ENCODE results near the gene PTPN20.

DNA sequence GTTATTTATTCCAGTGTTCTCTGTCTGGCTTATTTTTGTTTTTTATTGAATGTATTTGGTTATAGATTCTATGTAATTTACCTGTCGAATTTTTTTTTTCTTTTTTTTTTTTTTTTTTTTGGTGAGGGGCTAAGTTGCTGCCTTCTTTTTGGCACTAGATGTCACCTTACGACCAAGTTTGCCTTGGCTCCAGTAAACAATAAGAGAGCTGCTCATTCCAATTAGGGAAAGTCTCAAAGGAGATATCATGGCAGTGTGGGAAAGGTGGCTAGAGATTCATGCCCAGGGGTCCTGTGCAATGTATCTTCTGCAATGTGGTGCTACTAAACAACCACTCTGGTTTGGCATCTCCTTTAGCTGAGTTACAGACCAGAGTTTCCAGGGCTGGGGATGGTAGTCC, 84.0 kb downstream of the PTPN20 start:
- TF ChIP-seq, protein P1, sequence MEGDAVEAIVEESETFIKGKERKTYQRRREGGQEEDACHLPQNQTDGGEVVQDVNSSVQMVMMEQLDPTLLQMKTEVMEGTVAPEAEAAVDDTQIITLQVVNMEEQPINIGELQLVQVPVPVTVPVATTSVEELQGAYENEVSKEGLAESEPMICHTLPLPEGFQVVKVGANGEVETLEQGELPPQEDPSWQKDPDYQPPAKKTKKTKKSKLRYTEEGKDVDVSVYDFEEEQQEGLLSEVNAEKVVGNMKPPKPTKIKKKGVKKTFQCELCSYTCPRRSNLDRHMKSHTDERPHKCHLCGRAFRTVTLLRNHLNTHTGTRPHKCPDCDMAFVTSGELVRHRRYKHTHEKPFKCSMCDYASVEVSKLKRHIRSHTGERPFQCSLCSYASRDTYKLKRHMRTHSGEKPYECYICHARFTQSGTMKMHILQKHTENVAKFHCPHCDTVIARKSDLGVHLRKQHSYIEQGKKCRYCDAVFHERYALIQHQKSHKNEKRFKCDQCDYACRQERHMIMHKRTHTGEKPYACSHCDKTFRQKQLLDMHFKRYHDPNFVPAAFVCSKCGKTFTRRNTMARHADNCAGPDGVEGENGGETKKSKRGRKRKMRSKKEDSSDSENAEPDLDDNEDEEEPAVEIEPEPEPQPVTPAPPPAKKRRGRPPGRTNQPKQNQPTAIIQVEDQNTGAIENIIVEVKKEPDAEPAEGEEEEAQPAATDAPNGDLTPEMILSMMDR (IDR thresholded peaks at IDR 0.05) = no peak
- no peak for TF ChIP-seq POLR2A (IDR thresholded peaks at IDR 0.05)

All from right lobe of liver (tissue), 4 donors.